ENCODE measurements around the gene INCA1. TPM values are rescaled to one million over a fixed set of nuclear protein-coding genes. Genes with fewer than 3 reads are reported as not detected.

INCA1 gene
- total and polyA plus RNA-seq, 2 of the 13 experiments (the other 11 are each of a cell fraction or from before 2014, with no cell fraction given), result 0.93 to 2.6 TPM

DNA sequence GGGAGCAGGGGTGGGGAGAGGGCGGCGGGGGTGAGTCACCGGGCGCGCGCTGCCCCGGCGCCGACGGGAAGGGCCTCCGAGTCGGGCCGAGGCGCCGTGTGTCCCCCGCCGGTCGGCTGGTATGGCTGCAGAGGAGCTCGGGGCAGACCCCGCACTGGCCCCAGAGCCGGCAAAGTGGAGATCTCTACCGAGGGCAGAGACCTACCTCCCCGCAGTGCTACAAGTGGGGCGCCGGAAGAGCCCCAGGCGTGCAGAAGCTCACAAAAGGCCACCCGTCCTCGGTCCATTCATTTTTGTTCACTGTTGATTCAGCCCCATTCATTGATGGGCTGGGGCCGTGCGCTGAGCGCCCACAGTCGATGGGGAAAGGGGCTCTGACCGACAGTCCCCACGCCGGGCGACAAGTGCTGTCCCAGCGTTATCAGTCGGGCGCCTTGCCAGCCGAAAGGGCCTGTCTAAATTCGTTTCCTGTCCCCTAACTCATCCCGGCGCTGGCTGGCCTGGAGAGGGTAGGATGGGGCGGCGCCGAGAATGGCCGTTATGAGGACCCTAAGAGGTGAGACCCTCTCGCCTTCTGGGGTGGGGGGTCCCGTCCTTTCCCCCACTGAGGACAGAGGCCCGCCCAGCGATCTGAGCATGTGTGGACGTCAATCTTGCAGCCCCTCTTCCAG is 47.1 kb downstream of the INCA1 start (continued):
- TF ChIP-seq TEAD3 (CRISPR knock-in tag; optimal IDR thresholded peaks at IDR 0.05; ENCODE audit: borderline replicate concordance) (no peak), JUNB (CRISPR knock-in tag; IDR thresholded peaks at IDR 0.05; ENCODE audit: borderline replicate concordance) (no peak), CCAR2 (optimal IDR thresholded peaks at IDR 0.05; ENCODE audit: low read depth, low read length) (no peak), NFIB (CRISPR knock-in tag; IDR thresholded peaks at IDR 0.05; ENCODE audit: borderline replicate concordance) (no peak), ZNF331 (CRISPR knock-in tag; IDR thresholded peaks at IDR 0.05) (no peak), ZNF24 (IDR thresholded peaks at IDR 0.05) (no peak), MXD4 (CRISPR knock-in tag; IDR thresholded peaks at IDR 0.05) (no peak), ZNF441 (CRISPR knock-in tag; IDR thresholded peaks at IDR 0.05; ENCODE audit: borderline replicate concordance) (no peak), ZNF10 (CRISPR knock-in tag; IDR thresholded peaks at IDR 0.05; ENCODE audit: borderline replicate concordance, low read depth) (no peak), ZNF333 (CRISPR knock-in tag; IDR thresholded peaks at IDR 0.05; ENCODE audit: borderline replicate concordance) (no peak), JUN (CRISPR knock-in tag; IDR thresholded peaks at IDR 0.05) (no peak), ZSCAN31 (CRISPR knock-in tag; IDR thresholded peaks at IDR 0.05; ENCODE audit: low read depth) (peak; percentile 41; the same call in 1 of the 2 replicates), KAT8 (CRISPR knock-in tag; IDR thresholded peaks at IDR 0.05) (0 out of 2 replicates have a peak, but pooled peaks have one; percentile 3), ZNF589 (CRISPR knock-in tag; conservative IDR thresholded peaks at IDR 0.05) (no peak), ZNF556 (CRISPR knock-in tag; IDR thresholded peaks at IDR 0.05; ENCODE audit: borderline replicate concordance) (no peak), STAT5B (CRISPR knock-in tag; IDR thresholded peaks at IDR 0.05) (no peak), TOPORS (CRISPR knock-in tag; IDR thresholded peaks at IDR 0.05) (no peak), MTA1 (CRISPR knock-in tag; IDR thresholded peaks at IDR 0.05; ENCODE audit: borderline replicate concordance) (peak; percentile 69; the same call in 1 of the 2 replicates)
- TF ChIP-seq, protein P1, sequence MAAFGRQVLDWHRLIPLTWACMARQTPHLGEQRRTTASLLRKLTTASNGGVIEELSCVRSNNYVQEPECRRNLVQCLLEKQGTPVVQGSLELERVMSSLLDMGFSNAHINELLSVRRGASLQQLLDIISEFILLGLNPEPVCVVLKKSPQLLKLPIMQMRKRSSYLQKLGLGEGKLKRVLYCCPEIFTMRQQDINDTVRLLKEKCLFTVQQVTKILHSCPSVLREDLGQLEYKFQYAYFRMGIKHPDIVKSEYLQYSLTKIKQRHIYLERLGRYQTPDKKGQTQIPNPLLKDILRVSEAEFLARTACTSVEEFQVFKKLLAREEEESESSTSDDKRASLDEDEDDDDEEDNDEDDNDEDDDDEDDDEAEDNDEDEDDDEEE (CRISPR knock-in tag; IDR thresholded peaks at IDR 0.05), result no peak
- TF ChIP-seq, protein P2, sequence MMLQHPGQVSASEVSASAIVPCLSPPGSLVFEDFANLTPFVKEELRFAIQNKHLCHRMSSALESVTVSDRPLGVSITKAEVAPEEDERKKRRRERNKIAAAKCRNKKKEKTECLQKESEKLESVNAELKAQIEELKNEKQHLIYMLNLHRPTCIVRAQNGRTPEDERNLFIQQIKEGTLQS (CRISPR knock-in tag; IDR thresholded peaks at IDR 0.05), result no peak
- TF ChIP-seq, protein P3, sequence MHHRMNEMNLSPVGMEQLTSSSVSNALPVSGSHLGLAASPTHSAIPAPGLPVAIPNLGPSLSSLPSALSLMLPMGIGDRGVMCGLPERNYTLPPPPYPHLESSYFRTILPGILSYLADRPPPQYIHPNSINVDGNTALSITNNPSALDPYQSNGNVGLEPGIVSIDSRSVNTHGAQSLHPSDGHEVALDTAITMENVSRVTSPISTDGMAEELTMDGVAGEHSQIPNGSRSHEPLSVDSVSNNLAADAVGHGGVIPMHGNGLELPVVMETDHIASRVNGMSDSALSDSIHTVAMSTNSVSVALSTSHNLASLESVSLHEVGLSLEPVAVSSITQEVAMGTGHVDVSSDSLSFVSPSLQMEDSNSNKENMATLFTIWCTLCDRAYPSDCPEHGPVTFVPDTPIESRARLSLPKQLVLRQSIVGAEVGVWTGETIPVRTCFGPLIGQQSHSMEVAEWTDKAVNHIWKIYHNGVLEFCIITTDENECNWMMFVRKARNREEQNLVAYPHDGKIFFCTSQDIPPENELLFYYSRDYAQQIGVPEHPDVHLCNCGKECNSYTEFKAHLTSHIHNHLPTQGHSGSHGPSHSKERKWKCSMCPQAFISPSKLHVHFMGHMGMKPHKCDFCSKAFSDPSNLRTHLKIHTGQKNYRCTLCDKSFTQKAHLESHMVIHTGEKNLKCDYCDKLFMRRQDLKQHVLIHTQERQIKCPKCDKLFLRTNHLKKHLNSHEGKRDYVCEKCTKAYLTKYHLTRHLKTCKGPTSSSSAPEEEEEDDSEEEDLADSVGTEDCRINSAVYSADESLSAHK (CRISPR knock-in tag; IDR thresholded peaks at IDR 0.05; ENCODE audit: borderline replicate concordance), result no peak
- TF ChIP-seq, protein P4, sequence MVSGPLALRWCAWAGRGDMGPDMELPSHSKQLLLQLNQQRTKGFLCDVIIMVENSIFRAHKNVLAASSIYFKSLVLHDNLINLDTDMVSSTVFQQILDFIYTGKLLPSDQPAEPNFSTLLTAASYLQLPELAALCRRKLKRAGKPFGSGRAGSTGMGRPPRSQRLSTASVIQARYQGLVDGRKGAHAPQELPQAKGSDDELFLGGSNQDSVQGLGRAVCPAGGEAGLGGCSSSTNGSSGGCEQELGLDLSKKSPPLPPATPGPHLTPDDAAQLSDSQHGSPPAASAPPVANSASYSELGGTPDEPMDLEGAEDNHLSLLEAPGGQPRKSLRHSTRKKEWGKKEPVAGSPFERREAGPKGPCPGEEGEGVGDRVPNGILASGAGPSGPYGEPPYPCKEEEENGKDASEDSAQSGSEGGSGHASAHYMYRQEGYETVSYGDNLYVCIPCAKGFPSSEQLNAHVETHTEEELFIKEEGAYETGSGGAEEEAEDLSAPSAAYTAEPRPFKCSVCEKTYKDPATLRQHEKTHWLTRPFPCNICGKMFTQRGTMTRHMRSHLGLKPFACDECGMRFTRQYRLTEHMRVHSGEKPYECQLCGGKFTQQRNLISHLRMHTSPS (CRISPR knock-in tag; IDR thresholded peaks at IDR 0.05; ENCODE audit: low read depth), result no peak
- TF ChIP-seq, protein P5, sequence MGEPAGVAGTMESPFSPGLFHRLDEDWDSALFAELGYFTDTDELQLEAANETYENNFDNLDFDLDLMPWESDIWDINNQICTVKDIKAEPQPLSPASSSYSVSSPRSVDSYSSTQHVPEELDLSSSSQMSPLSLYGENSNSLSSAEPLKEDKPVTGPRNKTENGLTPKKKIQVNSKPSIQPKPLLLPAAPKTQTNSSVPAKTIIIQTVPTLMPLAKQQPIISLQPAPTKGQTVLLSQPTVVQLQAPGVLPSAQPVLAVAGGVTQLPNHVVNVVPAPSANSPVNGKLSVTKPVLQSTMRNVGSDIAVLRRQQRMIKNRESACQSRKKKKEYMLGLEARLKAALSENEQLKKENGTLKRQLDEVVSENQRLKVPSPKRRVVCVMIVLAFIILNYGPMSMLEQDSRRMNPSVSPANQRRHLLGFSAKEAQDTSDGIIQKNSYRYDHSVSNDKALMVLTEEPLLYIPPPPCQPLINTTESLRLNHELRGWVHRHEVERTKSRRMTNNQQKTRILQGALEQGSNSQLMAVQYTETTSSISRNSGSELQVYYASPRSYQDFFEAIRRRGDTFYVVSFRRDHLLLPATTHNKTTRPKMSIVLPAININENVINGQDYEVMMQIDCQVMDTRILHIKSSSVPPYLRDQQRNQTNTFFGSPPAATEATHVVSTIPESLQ (CRISPR knock-in tag; conservative IDR thresholded peaks at IDR 0.05), result no peak

All from HepG2 (cell line).